ENCODE data around the gene TLE6.

TLE6 gene

DNA sequence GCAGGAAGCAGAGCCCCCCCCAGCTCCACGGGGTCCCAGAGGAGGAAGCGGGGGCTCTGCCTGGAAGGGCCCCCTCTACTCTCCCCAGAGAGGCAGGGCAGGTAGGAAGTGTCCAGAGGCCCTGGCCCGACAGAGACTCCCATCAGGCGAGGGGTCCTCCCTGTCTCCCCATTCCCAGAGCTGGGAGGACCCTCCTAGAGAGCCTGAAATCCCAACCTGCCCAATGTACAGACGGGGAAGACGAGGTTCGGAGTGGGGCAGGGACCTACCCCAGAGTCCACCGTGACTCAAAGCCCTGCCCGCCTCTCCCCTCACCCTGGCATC, 50.6 kb downstream of the TLE6 start:
- peaks cover 19% of the 10 kb centered on the region for H3K4me1 ChIP-seq (ENCODE audit: control insufficient read depth, low read length)
- no peak for TF ChIP-seq CTCF (IDR thresholded peaks at IDR 0.05; ENCODE audit: low read depth, low read length, poor library complexity, severe bottlenecking)
- TF ChIP-seq EZH2phosphoT487 (IDR thresholded peaks at IDR 0.05; ENCODE audit: borderline replicate concordance, low read length): no peak

GRCh38 chr19:3028305-3029064, 51.1 kb downstream of the TLE6 start:
- TF ChIP-seq CTCF (IDR thresholded peaks at IDR 0.05; ENCODE audit: low read depth, low read length, poor library complexity, severe bottlenecking) (no peak), EZH2phosphoT487 (IDR thresholded peaks at IDR 0.05; ENCODE audit: borderline replicate concordance, low read length) (peak; percentile 92; the same call in 1 of the 2 replicates)
- peak overlapping the region; percentile 54 for H3K4me3 ChIP-seq (ENCODE audit: low read length)
- H3K27ac ChIP-seq (ENCODE audit: low read depth, low read length): no peak overlapping the region
- H4K20me1 ChIP-seq (ENCODE audit: control insufficient read depth, insufficient read depth, low read depth, low read length): 0 out of 2 replicates have a peak, but pooled peaks cover 4% of the 10 kb centered on the region
- no peaks in the 10 kb centered on the region for H3K36me3 ChIP-seq (ENCODE audit: control insufficient read depth, low read length)
- peaks cover 75% of the 10 kb centered on the region for H3K27me3 ChIP-seq (ENCODE audit: control insufficient read depth, low read length)
- peaks cover 19% of the 10 kb centered on the region for H3K4me1 ChIP-seq (ENCODE audit: control insufficient read depth, low read length)
- H3K9me2 ChIP-seq (replicated peaks; ENCODE audit: control insufficient read depth, low read length): no peaks in the 10 kb centered on the region
- no peaks in the 10 kb centered on the region; the same call in 1 of the 2 replicates for H3F3A ChIP-seq (ENCODE audit: control insufficient read depth, insufficient read depth)
- peak overlapping the region; percentile 65 for H3K4me2 ChIP-seq (ENCODE audit: low read length)
- no peaks in the 10 kb centered on the region for H3K9me3 ChIP-seq (ENCODE audit: control insufficient read depth, insufficient read depth, low read length)
- H3K79me2 ChIP-seq (ENCODE audit: control insufficient read depth, low read length): no peaks in the 10 kb centered on the region

More for the DNA sequence above, 50.6 kb downstream of the TLE6 start:
- Histone ChIP-seq H3K9me3 (ENCODE audit: control insufficient read depth, insufficient read depth, low read length) (no peaks in the 10 kb centered on the region), H3K9me2 (replicated peaks; ENCODE audit: control insufficient read depth, low read length) (no peaks in the 10 kb centered on the region), H3K27ac (ENCODE audit: low read depth, low read length) (no peak overlapping the region), H3K4me3 (ENCODE audit: low read length) (no peak overlapping the region), H4K20me1 (ENCODE audit: control insufficient read depth, insufficient read depth, low read depth, low read length) (0 out of 2 replicates have a peak, but pooled peaks cover 4% of the 10 kb centered on the region), H3K4me2 (ENCODE audit: low read length) (no peak overlapping the region), H3K27me3 (ENCODE audit: control insufficient read depth, low read length) (peaks cover 75% of the 10 kb centered on the region), H3K36me3 (ENCODE audit: control insufficient read depth, low read length) (no peaks in the 10 kb centered on the region), H3K79me2 (ENCODE audit: control insufficient read depth, low read length) (no peaks in the 10 kb centered on the region), H3F3A (ENCODE audit: control insufficient read depth, insufficient read depth) (no peaks in the 10 kb centered on the region; the same call in 1 of the 2 replicates)

DNA sequence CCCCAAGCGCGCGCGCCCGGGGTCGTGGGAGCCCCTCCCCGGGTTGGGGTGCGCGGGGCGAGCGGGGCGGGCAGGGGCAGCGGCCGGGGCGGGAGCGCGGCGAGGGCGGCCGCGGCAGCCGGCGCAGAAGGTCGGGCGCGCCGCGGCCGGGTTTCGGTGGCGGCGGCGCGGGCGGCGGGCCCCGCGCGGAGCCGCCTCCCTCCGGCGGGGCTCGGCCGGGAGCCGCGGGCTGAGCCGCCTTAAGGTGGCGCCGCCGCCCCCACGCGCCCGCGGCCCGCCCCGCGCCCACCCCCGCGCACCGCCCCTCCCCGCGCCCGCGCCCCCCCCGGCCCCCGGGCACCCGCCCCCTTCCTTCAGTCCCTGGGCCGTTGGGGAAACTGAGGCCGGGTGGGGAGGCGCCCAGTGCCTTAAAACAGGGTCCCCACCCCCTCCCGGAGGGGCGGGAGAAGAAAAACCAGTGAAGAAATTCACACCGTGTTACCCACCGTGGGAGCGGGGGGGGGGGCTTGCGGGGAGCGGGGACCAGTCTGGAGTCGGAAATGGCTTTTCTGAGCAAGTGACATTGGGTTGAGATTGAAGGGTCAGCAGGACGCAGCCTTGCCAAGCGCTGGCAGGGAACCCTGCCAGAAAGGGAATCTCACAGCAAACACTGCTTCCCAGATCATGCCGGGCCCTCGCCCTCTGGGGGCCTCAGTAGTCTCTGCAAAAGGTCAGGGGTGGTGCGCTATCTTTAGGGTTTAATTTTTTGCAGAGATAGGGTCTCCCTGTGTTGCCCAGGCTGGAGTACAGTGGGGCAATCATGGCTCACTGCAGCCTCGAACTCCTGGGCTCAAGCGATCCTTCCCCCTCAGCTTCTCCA, 51.9 kb downstream of the TLE6 start, which contains the start of gene TLE2:
TSS of gene TLE2 (minus strand) at position 216 of the 859 bp plus-strand sequence. CDS start 376 bp downstream, outside the sequence.
- H3K4me3 ChIP-seq (ENCODE audit: low read length): peak within 1 kb of the TSS; percentile 54
- H3K79me2 ChIP-seq (ENCODE audit: control insufficient read depth, low read length): no peaks in the 10 kb centered on the region
- TF ChIP-seq CTCF (IDR thresholded peaks at IDR 0.05; ENCODE audit: low read depth, low read length, poor library complexity, severe bottlenecking) (no peak), EZH2phosphoT487 (IDR thresholded peaks at IDR 0.05; ENCODE audit: borderline replicate concordance, low read length) (peak; percentile 48; the same call in 1 of the 2 replicates)
- 0 out of 2 replicates have a peak, but pooled peaks cover 4% of the 10 kb centered on the region for H4K20me1 ChIP-seq (ENCODE audit: control insufficient read depth, insufficient read depth, low read depth, low read length)
- H3K9me2 ChIP-seq (replicated peaks; ENCODE audit: control insufficient read depth, low read length): no peaks in the 10 kb centered on the region
- no peaks in the 10 kb centered on the region for H3K9me3 ChIP-seq (ENCODE audit: control insufficient read depth, insufficient read depth, low read length)
- peak within 1 kb of the TSS; percentile 65 for H3K4me2 ChIP-seq (ENCODE audit: low read length)
- H3K27me3 ChIP-seq (ENCODE audit: control insufficient read depth, low read length): peaks cover 78% of the 10 kb centered on the region
- no peaks in the 10 kb centered on the region for H3K36me3 ChIP-seq (ENCODE audit: control insufficient read depth, low read length)
- H3K27ac ChIP-seq (ENCODE audit: low read depth, low read length): no peak within 1 kb of the TSS
- H3F3A ChIP-seq (ENCODE audit: control insufficient read depth, insufficient read depth): no peaks in the 10 kb centered on the region; the same call in 1 of the 2 replicates
- peaks cover 19% of the 10 kb centered on the region for H3K4me1 ChIP-seq (ENCODE audit: control insufficient read depth, low read length)
